HG03159 (cell line): Measurements from ENCODE around the gene TMEM132D.

Experiments
- ATAC-seq: cut with Tn5 transposase; IDR thresholded peaks from one replicate; pipeline ENCODE4 v1.9.1; 2021; ENCODE audit warnings: mild to moderate bottlenecking, moderate library complexity; ENCODE audit not compliant: unreplicated experiment

The TMEM132D gene

DNA sequence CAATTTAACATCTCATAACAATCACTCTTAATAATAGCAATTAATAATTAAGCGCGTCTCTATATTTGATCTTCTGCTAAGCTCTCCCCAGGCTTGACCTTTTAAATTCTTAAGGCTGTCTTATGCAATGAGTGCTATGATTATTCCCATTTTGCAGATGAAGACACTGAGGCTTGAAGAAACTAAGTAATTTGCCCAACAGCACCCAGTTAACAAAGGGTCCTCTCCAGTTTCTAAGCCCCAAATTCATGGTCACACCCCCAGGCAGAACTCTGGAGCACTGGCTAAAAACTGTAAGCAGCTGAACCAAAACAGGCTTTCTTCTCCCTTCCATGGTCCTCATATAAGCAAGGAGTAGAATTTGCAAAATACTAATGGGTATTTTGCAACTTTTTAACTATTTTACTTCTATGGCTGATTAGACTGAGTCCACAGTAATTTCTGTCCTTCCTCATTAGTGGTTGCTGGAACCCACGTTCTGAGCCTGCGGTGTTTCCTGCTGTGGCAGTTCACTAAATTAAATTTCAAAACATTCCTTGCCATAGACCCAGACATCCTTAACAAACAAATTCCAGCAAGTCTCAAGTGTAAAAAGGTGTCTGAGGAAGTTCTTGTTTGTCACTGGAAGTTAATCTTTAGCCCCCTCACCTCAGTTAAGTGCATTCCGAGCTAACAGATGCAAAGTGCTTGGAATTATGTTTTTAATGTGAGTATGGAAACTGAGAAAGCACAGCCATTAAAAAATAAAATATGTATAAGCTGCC is 76.5 kb downstream of the TMEM132D start:
- no peak for ATAC-seq

DNA sequence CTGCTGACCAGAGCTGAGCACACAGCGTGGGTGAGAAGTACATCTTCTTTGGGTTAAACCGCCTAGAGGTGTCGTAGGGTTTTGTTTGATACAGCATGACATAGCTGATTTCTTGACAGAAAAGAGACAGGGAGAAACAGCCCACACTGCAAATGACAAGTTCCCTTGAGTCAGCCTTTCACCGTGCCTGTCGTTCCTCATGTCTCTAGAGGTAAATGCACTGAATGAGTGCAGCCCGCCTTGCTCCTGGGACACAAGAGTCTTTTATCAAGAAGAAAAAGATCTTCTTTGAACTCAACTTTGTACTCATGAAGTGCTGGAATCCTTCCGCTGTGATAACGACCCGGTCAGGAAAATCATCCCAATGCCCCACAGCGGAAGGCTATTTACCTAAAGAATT is 77.6 kb downstream of the TMEM132D start:
- no peak for ATAC-seq

- ATAC-seq, result no peak
These were observed 78.5 kb downstream of the TMEM132D start for GRCh38 chr12:129825316-129825715.

DNA sequence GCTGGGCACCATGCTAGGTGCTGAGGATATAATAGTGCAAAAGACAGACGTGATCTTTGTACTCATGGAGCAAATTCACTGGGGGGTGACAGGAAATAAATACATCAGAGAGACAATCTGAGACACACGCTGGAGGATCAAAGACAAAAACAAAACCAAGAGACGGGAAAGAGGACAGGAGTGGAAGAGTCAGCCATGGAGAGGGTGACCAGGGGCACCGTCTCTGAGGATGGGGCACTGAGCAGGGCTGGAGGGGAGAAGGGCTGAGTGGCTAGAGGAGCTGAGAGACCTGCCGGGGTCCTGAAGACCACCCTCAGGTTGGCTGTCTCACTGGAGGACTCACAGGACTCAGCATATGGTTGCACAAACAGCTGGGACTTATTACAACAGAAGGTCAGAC is 81.9 kb downstream of the TMEM132D start:
- no peak for ATAC-seq

DNA sequence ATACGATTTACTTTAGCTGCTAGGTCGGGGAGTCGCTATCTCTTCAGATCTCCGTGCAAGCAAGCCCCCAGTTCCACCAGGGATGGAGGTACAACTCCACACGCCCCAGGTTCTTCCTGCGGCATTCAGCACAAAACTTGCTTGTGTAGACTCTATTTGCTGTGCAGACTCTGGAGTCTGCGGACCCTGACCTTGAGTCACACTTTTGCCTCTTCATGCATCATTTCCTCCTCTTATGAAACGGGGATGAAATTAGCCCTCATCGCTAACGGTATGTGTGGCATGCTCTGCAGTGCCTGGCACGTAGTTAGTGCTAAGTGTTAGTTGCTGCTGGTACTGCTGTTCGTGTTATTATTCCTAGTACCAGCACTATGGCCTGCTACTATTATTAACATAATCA is 84.4 kb downstream of the TMEM132D start:
- ATAC-seq, result no peak

- ATAC-seq, result no peak
These were observed 88.0 kb downstream of the TMEM132D start for GRCh38 chr12:129815846-129816245.

- no peak for ATAC-seq
These were observed 91.9 kb downstream of the TMEM132D start for GRCh38 chr12:129811963-129812362.

- no peak for ATAC-seq
These were observed 96.7 kb downstream of the TMEM132D start for GRCh38 chr12:129807136-129807535.

DNA sequence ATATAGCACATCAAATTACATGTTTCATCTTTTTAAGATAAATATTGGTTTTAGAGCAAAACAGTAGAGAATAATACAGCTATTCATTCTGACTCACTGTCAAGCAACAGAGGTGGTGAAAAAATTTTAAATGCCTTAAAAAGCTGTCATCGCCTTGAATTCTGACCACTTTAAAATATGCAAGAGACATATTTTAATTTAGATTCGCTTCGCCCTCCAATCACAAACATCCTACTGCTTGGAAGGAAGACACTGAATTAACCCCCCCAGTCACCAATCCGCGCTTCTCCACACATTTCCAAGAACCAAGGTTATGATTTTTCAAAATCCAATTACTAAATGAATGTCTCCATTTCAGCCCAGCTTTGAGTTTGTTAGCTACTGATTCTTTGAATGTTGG is 112.4 kb downstream of the TMEM132D start:
- no peak for ATAC-seq

DNA sequence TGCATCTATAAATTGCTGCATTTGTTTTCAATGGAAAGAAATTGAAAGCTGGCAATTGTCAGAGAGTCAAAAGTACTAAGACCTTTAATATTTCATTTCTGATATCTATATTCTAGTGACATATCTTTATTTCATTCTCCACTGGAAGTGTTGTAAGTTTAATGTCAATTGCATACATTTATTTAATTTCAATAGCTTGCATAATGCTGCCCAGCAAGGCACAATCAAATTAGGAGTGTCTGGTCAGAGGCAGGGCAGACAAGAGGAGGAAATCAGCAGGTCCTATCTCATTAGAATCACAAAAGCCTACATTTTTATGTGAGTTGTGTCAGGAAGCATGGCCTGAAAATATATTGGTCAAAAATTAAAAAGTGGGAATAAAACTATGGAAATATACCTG is 112.9 kb downstream of the TMEM132D start:
- no peak for ATAC-seq

- ATAC-seq, result no peak
These were observed 113.5 kb downstream of the TMEM132D start for GRCh38 chr12:129790331-129790730.

GRCh38 chr12:129789921-129790320 is 113.9 kb downstream of the TMEM132D start:
- no peak for ATAC-seq

DNA sequence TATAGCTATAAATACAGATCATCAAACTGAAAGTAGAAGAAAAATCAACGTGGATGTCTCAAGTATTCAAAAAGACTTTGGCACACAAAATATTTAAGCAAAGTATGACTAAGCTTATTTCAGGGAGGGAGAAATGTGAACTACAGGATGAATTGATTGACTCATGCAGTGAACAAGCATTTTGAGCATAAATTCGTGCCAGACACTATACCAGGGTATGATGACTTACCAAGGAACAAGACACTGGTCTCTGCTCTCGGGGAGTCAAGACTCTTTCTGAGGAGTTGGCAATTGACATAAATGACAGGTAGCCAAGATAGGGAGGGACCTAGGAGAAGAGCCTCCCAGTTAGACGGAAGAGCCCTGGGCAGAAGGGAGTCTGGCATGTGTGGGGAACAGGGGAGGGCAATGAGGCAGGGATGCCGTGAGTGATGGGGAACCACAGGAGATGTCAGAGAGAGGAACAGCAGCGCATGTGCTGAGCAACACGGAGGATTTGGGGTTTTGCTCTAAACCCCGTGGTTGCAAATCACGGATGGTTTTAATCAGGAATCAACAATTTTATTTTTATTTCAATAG is 115.2 kb downstream of the TMEM132D start:
- no peak for ATAC-seq

DNA sequence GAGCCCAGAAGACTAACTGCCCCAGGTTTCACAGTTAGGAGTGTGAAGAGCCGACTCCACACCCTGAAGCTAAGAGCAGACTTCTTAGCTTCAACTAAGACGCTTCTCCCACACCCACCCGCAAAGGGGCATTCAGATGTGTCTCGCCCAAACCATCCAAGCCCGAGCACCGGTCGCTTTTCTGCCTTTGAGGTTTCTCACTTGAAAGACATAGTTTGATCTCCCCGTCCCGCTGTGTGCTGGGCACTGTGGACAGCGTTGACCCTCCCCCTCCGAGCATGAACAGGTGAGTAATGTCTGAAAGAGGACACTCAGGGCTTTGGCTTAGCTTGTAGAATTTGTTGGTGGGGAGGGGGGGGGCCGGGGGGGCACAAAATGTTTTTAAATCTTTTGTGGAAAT is 123.8 kb downstream of the TMEM132D start:
- no peak for ATAC-seq

DNA sequence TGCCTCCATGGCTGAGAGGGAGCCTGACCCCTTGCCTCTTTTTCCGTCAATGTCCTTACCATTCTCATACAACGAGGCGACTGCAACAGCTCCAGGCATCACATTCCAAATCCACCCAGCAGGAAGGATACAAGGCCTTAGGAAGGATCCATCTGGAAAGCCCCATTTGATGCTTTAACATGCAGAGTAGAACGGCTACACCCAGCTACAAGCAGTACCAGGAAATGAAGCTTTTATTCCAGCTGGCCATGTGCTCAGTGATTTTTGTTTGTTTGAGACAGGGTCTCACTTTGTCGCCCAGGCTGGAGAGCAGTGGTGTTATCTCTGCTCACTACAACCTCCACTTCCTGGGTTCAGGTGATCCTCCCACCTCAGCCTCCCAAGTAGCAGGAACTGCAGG is 124.8 kb downstream of the TMEM132D start:
- no peak for ATAC-seq

DNA sequence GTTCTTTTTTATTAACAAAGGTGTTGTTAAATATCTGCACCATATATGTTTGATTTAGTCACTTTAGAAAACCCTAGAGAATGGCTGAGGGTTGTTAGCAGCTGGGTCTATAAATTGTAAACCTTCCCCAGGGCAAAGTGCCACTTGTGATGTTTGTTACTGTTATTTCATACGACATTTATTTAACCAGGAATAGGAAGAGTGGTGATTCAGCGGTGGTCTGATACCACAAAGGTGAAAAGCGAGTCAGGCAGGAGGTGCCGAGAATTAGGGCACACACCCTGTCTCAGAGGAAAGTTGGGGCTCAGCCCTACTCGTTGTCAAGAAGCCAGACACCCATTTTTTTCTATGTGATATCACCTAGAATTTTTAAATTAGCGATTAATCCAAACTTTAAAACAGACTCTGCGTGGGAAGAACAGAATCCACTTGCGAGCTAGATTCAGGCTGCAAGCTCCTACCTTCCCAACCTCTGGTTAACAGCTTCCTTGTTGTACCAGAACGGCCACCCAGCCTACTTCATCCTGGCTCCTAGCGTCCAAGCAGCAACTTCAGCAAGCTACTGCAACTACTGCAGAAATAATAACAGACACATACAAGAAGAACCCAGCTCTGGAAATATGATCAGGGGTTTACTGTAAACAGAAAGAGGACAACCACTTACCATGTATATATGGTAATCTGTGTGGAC is 126.7 kb downstream of the TMEM132D start:
- ATAC-seq, result no peak

- no peak for ATAC-seq
These were observed 131.0 kb downstream of the TMEM132D start for GRCh38 chr12:129772501-129773493.

DNA sequence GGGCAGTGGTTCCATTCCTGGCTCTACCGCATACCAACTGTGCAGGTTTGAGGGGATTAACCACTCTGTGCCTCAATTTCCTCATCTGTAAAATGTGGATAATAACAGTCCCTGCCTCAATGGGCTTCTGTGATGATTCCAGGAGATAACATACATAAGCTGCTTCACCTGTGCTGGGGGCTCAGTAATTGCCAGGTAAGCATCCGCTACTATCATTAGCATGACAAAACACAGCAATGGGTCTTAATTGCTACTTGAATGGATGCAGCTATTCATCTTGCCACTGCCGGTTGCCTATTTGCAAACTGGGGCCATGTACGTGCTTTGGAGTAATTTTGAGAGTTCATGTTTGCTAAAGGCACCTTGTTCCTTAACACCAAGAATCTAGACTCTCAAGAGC is 132.6 kb downstream of the TMEM132D start:
- ATAC-seq, result no peak

GRCh38 chr12:129765719-129766118 is 138.1 kb downstream of the TMEM132D start:
- no peak for ATAC-seq

- ATAC-seq, result no peak
These were observed 141.4 kb downstream of the TMEM132D start for GRCh38 chr12:129762436-129762835.

- no peak for ATAC-seq
These were observed 150.2 kb downstream of the TMEM132D start for GRCh38 chr12:129753586-129753985.
